CD4-positive, alpha-beta T cell treated with Interleukin-4 for 1 hour (primary cell): ENCODE data around the gene SPATA17.
"Not testable (repeated sequence)": the region's sequence is repeated elsewhere in the genome, so short reads cannot be mapped to it uniquely, and the experiment has no call there.

Experiments
- DNase-seq, 2 donors: peaks; one replicate each; pipeline ENCODE4 v3.0.0-alpha.2; 2020 to 2022

SPATA17 gene

GRCh38 chr1:217681806-217682205, 50.7 kb downstream of the SPATA17 start:
- DNase-seq: no peak

- DNase-seq: no peak
These were observed 56.4 kb downstream of the SPATA17 start for GRCh38 chr1:217687511-217687910.

- not testable (repeated sequence) for DNase-seq
These were observed 65.0 kb downstream of the SPATA17 start for GRCh38 chr1:217696140-217696539.

- DNase-seq: no peak
These were observed 72.2 kb downstream of the SPATA17 start for GRCh38 chr1:217703326-217703725.

GRCh38 chr1:217712925-217713597, 81.9 kb downstream of the SPATA17 start:
- no peak for DNase-seq

- DNase-seq: no peak
These were observed 84.5 kb downstream of the SPATA17 start for GRCh38 chr1:217715681-217716080.

- DNase-seq: no peak
These were observed 86.8 kb downstream of the SPATA17 start for GRCh38 chr1:217717959-217718358.

- no peak for DNase-seq
These were observed 87.7 kb downstream of the SPATA17 start for GRCh38 chr1:217718873-217719272.

GRCh38 chr1:217721692-217722091, 90.5 kb downstream of the SPATA17 start:
- DNase-seq: no peak

- no peak for DNase-seq
These were observed 103.8 kb downstream of the SPATA17 start for GRCh38 chr1:217734973-217735372.

- DNase-seq: no peak
These were observed 116.1 kb downstream of the SPATA17 start for GRCh38 chr1:217747156-217747769.

GRCh38 chr1:217769768-217770167, 138.6 kb downstream of the SPATA17 start:
- DNase-seq: no peak

- no peak for DNase-seq
These were observed 139.8 kb downstream of the SPATA17 start for GRCh38 chr1:217770918-217771317.

GRCh38 chr1:217776693-217777092, 145.5 kb downstream of the SPATA17 start:
- DNase-seq: no peak

- DNase-seq: no peak
These were observed 149.9 kb downstream of the SPATA17 start for GRCh38 chr1:217781056-217781455.

GRCh38 chr1:217791091-217791490, 159.9 kb downstream of the SPATA17 start:
- no peak for DNase-seq

GRCh38 chr1:217805792-217806191, 174.6 kb downstream of the SPATA17 start:
- no peak for DNase-seq

- no peak for DNase-seq
These were observed 181.0 kb downstream of the SPATA17 start for GRCh38 chr1:217812175-217812574.

- no peak for DNase-seq
These were observed 181.9 kb downstream of the SPATA17 start for GRCh38 chr1:217813031-217813430.

- no peak for DNase-seq
These were observed 206.5 kb downstream of the SPATA17 start for GRCh38 chr1:217837691-217838090.

GRCh38 chr1:217839161-217839560, 208.0 kb downstream of the SPATA17 start:
- DNase-seq: no peak

- no peak for DNase-seq
These were observed 215.6 kb downstream of the SPATA17 start for GRCh38 chr1:217846733-217847132.

- DNase-seq: no peak
These were observed 216.5 kb downstream of the SPATA17 start for GRCh38 chr1:217847643-217848042.

- DNase-seq: no peak
These were observed 225.3 kb downstream of the SPATA17 start for GRCh38 chr1:217856342-217857034.
